HEK293T (cell line): ENCODE results near the gene ITGB7.
A peak's percentile ranks its signal among the peaks of the same experiment; 100 is the strongest.
"Not testable (repeated sequence)": the region's sequence is repeated elsewhere in the genome, so short reads cannot be mapped to it uniquely, and the experiment has no call there.

ENCODE experiments used
- CTCF ChIA-PET: fragments of 350-600 bp; formaldehyde crosslinking; extraction: SDS; loops from one replicate; lab custom pipeline; 2021; ENCODE audit warnings: antibody characterized with exemption, inconsistent platforms; lab: Yijun Ruan, JAX
- POLR2A ChIA-PET: fragments of 350-600 bp; formaldehyde crosslinking; extraction: SDS; loops from one replicate; lab custom pipeline; 2020; ENCODE audit warnings: antibody characterized with exemption, inconsistent platforms; lab: Yijun Ruan, JAX
- DNase-seq: peaks from one replicate; pipeline ENCODE4 v3.0.0; 2012; ENCODE audit warnings: mixed read lengths; ENCODE audit errors: extremely low spot score
- ARNT ChIP-seq: fragments of 450-650 bp; IDR thresholded peaks from 2 replicates; pipeline ENCODE4 v1.6.1; 2017; ENCODE audit warnings: mild to moderate bottlenecking
- BHLHE40 ChIP-seq: fragments of 450-650 bp; IDR thresholded peaks from 2 replicates; pipeline ENCODE4 v1.6.1; 2016; ENCODE audit warnings: mild to moderate bottlenecking, moderate library complexity, borderline replicate concordance
- CTBP1 ChIP-seq: fragments of 450-650 bp; IDR thresholded peaks from 2 replicates; pipeline ENCODE4 v1.6.1; 2016; ENCODE audit warnings: borderline replicate concordance
- ELF4 ChIP-seq: fragments of 450-650 bp; IDR thresholded peaks from 2 replicates; pipeline ENCODE4 v1.6.1; 2017; ENCODE audit warnings: antibody characterized with exemption
- FOXA1 ChIP-seq: fragments of 450-650 bp; IDR thresholded peaks from 2 replicates; pipeline ENCODE4 v1.6.1; 2016; ENCODE audit warnings: mild to moderate bottlenecking
- FOXK2 ChIP-seq: fragments of 450-650 bp; IDR thresholded peaks from 2 replicates; pipeline ENCODE4 v1.6.1; 2016; ENCODE audit warnings: mild to moderate bottlenecking
- FOXM1 ChIP-seq: fragments of 450-650 bp; IDR thresholded peaks from 2 replicates; pipeline ENCODE4 v1.6.1; 2017; ENCODE audit warnings: mild to moderate bottlenecking, borderline replicate concordance
- HDGF ChIP-seq: fragments of 450-650 bp; IDR thresholded peaks from 2 replicates; pipeline ENCODE4 v1.6.1; 2017; ENCODE audit warnings: antibody characterized with exemption, borderline replicate concordance
- L3MBTL2 ChIP-seq: fragments of 450-650 bp; conservative IDR thresholded peaks from 2 replicates; pipeline ENCODE4 v1.6.1; 2016; ENCODE audit warnings: mild to moderate bottlenecking
- LEF1 ChIP-seq: fragments of 450-650 bp; IDR thresholded peaks from 2 replicates; pipeline ENCODE4 v1.6.1; 2017; ENCODE audit warnings: mild to moderate bottlenecking, borderline replicate concordance
- NFRKB ChIP-seq: fragments of 450-650 bp; IDR thresholded peaks from 2 replicates; pipeline ENCODE4 v1.6.1; 2016; ENCODE audit warnings: mild to moderate bottlenecking, moderate library complexity
- SP1 ChIP-seq: fragments of 450-650 bp; IDR thresholded peaks from 2 replicates; pipeline ENCODE4 v1.6.1; 2017
- SUZ12 ChIP-seq: fragments of 450-650 bp; IDR thresholded peaks from 2 replicates; pipeline ENCODE4 v1.6.1; 2016; ENCODE audit warnings: mild to moderate bottlenecking
- TARDBP ChIP-seq: fragments of 450-650 bp; IDR thresholded peaks from 2 replicates; pipeline ENCODE4 v1.6.1; 2016
- ZNF384 ChIP-seq: fragments of 450-650 bp; IDR thresholded peaks from 2 replicates; pipeline ENCODE4 v1.6.1; 2016
- TF ChIP-seq, protein P1 (sequence below): fragments of 450-650 bp; IDR thresholded peaks from 2 replicates; pipeline ENCODE4 v1.6.1; 2016

Gene ITGB7

DNA sequence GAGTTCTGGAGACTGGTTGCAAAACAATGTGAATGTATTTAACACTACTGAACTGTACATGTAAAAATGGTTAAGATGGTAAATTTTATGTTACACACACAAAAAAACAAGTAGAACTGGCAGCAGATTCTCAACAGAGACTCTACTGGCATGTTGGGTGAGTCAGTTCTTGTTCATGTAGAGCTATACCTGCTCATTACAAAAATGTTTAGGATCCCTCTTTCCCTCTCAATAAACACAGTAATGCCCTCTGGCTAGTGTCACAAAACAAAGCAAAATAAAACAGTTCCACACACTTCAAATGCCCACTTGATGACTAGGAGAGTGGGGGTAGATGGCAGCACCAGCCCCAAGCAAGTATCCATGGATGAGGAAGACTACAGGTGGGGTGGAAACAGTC lies 40.2 kb downstream of the ITGB7 start:
- ChIA-PET POLR2A (interaction anchor here (1.2 kb wide), 1 partner anchor 14 kb away, joined by 4 read pairs; the partner anchor contains the start of genes CSAD and ZNF740), CTCF (no interaction called here)
- no peak for TF ChIP-seq L3MBTL2
- TF ChIP-seq, protein P1, sequence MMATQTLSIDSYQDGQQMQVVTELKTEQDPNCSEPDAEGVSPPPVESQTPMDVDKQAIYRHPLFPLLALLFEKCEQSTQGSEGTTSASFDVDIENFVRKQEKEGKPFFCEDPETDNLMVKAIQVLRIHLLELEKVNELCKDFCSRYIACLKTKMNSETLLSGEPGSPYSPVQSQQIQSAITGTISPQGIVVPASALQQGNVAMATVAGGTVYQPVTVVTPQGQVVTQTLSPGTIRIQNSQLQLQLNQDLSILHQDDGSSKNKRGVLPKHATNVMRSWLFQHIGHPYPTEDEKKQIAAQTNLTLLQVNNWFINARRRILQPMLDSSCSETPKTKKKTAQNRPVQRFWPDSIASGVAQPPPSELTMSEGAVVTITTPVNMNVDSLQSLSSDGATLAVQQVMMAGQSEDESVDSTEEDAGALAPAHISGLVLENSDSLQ, result no peak
- no peak for TF ChIP-seq ELF4
- no peak for TF ChIP-seq FOXA1
- no peak for TF ChIP-seq LEF1
- no peak for TF ChIP-seq CTBP1
- TF ChIP-seq BHLHE40, result no peak
- TF ChIP-seq FOXK2, result no peak
- no peak for TF ChIP-seq TARDBP
- no peak for TF ChIP-seq ZNF384
- no peak for TF ChIP-seq SP1
- no peak for TF ChIP-seq FOXM1
- no peak for TF ChIP-seq SUZ12
- TF ChIP-seq HDGF, result no peak
- TF ChIP-seq ARNT, result no peak
- no peak for TF ChIP-seq NFRKB
- no peak for DNase-seq

DNA sequence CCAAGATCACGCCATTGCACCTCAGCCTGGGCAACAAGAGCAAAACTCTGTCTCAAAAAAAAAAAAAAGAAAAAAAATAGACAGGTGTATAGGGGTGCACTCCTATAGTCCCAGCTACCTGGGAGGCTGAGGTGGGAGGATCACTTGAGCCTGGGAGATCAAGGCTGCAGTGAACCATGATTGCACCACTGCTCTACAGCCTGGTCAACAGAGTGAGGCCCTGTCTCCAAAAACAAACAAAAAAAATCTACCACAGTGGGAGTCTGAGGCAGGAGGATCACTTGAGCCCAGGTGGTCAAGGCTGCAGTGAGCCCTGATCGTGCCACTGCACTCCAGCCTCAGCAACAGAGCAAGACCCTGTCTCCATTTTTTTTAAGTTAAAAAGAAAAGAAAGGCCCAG lies 44.0 kb downstream of the ITGB7 start:
- DNase-seq, CTCF ChIA-PET: not testable (repeated sequence)
- POLR2A ChIA-PET, result interaction anchor here (1.0 kb wide), 1 partner anchor 18 kb away, joined by 3 read pairs; the partner anchor contains the start of genes CSAD and ZNF740

DNA sequence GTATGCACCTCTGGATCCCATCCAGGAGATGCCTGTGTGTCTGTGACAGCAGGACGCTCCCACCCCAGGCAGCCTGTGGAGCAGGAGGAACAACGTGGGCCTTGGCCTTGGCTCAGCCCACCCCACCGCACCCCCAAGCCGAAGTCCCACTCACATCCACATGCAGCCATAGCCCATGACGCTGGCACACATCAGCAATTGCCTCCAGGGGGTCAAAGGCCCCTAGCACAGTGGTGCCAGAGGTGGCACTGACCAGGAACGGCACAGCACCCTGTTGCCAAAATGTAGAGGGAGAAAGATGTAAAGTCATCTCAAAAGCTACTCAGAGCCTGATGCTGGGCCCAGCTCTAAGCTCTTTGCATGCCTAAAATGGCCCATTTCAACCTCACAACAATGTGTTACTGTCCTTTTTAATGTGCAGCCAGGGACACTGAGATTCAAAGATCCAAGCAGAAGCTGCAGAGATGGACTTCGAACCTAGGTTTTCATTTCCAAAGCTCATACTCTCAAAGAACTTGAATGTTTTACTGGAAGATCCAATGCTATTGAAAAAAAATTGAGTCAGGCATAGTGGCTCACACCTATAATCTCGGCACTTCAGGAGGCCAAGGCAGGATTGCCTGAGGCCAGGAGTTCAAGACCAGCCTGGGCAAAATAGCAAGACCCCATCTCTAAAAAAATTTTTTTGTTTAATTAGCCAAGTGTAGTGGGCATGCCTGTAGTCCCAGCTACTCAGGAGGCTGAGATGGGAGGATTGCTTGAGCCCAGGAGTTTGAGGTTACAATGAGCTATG lies 45.7 kb downstream of the ITGB7 start:
- no peak for DNase-seq
- ChIA-PET POLR2A (interaction anchor here (2.1 to 3.7 kb wide), 2 partner anchors 20 to 134 kb away, joined by 6 to 27 read pairs; partner anchors contain the start of genes CSAD, PFDN5 and ZNF740), CTCF (interaction anchor here (0.9 to 3.5 kb wide), 5 partner anchors 13 to 53 kb away, joined by 5 to 21 read pairs (median 15); no protein-coding TSS in a partner anchor)
- TF ChIP-seq FOXM1 (no peak), TARDBP (no peak), SUZ12 (no peak)

DNA sequence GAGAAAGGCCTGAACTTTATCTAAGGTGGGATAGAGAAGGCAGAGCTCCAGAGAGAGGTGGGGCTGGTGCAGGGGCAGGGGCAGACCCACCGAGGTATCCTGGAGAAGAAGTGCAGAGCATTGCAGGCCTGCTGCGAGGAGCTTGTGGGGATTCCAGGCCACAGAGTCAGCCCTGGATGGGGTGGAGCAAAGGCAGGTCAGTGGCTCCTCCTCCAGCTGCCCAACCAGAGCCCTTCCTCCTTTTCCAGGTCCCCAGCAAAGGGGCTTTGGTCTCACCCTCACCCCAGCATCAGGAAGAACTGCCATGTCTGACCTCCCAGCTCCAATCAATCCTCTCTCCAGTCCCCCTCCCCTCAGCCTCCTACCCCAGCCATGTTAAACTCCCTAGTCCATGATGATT lies 46.4 kb downstream of the ITGB7 start:
- CTCF ChIA-PET, result interaction anchor here (0.9 to 3.5 kb wide), 9 partner anchors 12 to 161 kb away, joined by 3 to 21 read pairs (median 8); partner anchors contain the start of gene AAAS
- no peak for DNase-seq
- TF ChIP-seq L3MBTL2, result no peak
- no peak for TF ChIP-seq LEF1
- no peak for TF ChIP-seq HDGF
- no peak for TF ChIP-seq TARDBP
- no peak for TF ChIP-seq FOXK2
- no peak for TF ChIP-seq FOXM1
- no peak for TF ChIP-seq NFRKB
- POLR2A ChIA-PET, result interaction anchor here (1.2 to 3.7 kb wide), 5 partner anchors 20 to 160 kb away, joined by 3 to 27 read pairs (median 6); partner anchors contain the start of genes CSAD, PFDN5 and ZNF740

DNA sequence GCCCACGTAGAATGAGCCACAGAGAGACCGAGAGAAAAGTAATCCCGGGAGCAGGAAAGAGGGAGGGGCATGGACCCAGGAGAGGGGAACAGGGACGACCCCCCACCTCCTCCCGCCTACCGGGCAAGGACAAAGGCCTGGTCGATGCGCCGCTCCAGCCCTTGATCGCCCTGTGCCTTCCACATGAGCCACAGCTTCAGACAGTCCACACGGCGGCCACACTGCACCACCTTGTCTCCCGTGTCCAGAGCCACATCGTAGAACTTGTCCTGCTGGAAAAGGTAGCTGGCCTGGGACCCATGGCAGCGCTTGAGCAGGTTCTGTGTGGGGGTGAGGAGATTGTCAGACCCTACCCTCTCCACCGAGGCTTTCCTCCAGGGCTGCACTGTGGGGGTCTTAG lies 47.1 kb downstream of the ITGB7 start:
- TF ChIP-seq ELF4 (no peak), HDGF (no peak), L3MBTL2 (no peak)
- TF ChIP-seq, protein P1, result no peak
- no peak for DNase-seq
- ChIA-PET POLR2A (interaction anchor here (0.7 to 3.7 kb wide), 7 partner anchors 11 to 161 kb away, joined by 3 to 27 read pairs (median 5); partner anchors contain the start of genes CSAD, PFDN5 and ZNF740), CTCF (interaction anchor here (0.7 to 3.5 kb wide), 18 partner anchors 9 to 161 kb away, joined by 3 to 21 read pairs (median 6); partner anchors contain the start of genes AAAS and MYG1)

DNA sequence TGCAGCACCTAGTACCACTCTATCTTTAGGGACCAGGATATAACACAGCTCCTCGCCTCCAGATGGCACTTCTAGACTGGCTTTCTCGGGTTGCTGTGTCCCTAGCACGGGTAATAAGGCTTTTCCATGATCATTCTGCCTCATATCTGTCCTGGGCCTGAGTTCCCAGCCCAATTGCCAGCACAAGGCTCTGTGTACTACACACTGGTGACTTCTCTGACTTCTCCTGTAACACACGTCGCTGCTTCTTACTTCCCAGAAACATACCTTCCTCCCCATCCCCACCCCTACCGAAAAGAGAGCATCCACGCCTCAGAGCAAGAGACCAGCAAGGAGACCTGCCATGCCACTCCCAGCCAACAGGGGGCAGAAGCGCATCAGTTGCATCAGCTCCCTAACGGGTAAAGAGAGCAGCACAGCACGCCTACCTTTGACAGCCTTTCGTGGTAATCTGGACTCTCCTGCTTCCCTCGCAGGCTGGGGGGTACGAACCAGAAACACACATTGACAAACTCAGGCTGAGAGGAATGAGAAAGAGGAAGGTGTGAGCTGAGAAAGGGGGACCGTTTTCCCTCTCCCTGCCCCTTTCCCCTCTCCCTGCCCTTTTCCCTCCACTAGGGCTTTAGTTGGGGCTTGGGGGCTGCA lies 47.7 kb downstream of the ITGB7 start:
- ChIA-PET POLR2A (interaction anchor here (0.7 to 3.7 kb wide), 10 partner anchors 12 to 266 kb away, joined by 3 to 27 read pairs (median 4); partner anchors contain the start of genes CSAD, PFDN5, SPRYD3 and ZNF740), CTCF (interaction anchor here (0.6 to 3.5 kb wide), 23 partner anchors 9 to 361 kb away, joined by 3 to 21 read pairs (median 4); partner anchors contain the start of genes AAAS, MYG1 and SOAT2)
- peak; percentile 94 for DNase-seq
- TF ChIP-seq, protein P1, result no peak
- TF ChIP-seq FOXA1 (no peak), FOXM1 (no peak), CTBP1 (no peak), FOXK2 (no peak), ELF4 (no peak), ZNF384 (no peak), LEF1 (no peak), TARDBP (no peak), ARNT (no peak), HDGF (no peak)
